Measurements from ENCODE around the gene GAB3.

- TF ChIP-seq CTCF (conservative IDR thresholded peaks at IDR 0.05 in 1 of 2, IDR thresholded peaks at IDR 0.05 in 1 of 2; ENCODE audit: extremely low read depth in 1 of 2, insufficient read depth in 1 of 2, low read depth in 1 of 2, low read length in 2 of 2) (no peak), EZH2 (IDR thresholded peaks at IDR 0.05; ENCODE audit: borderline replicate concordance, low read length) (no peak)
Observed at GRCh38 chrX:154655786-154656185, 95.1 kb downstream of the GAB3 start.

Measured in mammary epithelial cell (primary cell).